Spleen (tissue), 11 donors: ENCODE results near the gene PLXNB1. TPM values are rescaled to one million over a fixed set of nuclear protein-coding genes. Genes with fewer than 3 reads are reported as not detected.

ENCODE experiments used
- DNase-seq: peaks from one replicate; pipeline ENCODE4 v3.0.0-alpha.2; 2020
- H3K27ac ChIP-seq, 8 donors: fragments of 200-600 bp; sonication (generic) in 7 of 8; 1 replicate in 4 of 8; 2 replicates in 4 of 8; pipeline versions ENCODE4 v1.5.0 to v1.8.0; 2016 to 2021; ENCODE audit warnings: inconsistent platforms in 4 of 8, mild to moderate bottlenecking in 4 of 8, moderate library complexity in 1 of 8
- H3K27me3 ChIP-seq, 7 donors: fragments of 200-600 bp; sonication (generic) in 6 of 7; replicated peaks in 1 of 7; 1 replicate in 4 of 7; 2 replicates in 3 of 7; pipeline versions ENCODE4 v1.5.0 to v1.8.0; 2016 to 2021; ENCODE audit warnings: inconsistent platforms in 3 of 7, mild to moderate bottlenecking in 1 of 7
- H3K36me3 ChIP-seq, 6 donors: fragments of 200-600 bp; sonication (generic) in 5 of 6; 1 replicate in 4 of 6; 2 replicates in 2 of 6; pipeline versions ENCODE4 v1.5.0 to v1.8.0; 2016 to 2021; ENCODE audit warnings: inconsistent platforms in 2 of 6
- H3K4me1 ChIP-seq, 6 donors: fragments of 200-600 bp; sonication (generic) in 5 of 6; 1 replicate in 3 of 6; 2 replicates in 3 of 6; pipeline versions ENCODE4 v1.5.0 to v1.8.0; 2016 to 2021; ENCODE audit warnings: inconsistent platforms in 3 of 6
- H3K4me3 ChIP-seq, 8 donors: fragments of 200-600 bp; sonication (generic) in 7 of 8; 1 replicate in 4 of 8; 2 replicates in 4 of 8; pipeline versions ENCODE4 v1.5.0 to v1.8.0; 2016 to 2021; ENCODE audit warnings: inconsistent platforms in 4 of 8, mild to moderate bottlenecking in 4 of 8, moderate library complexity in 2 of 8
- H3K9me3 ChIP-seq, 8 donors: fragments of 200-600 bp; sonication (generic) in 7 of 8; 1 replicate in 4 of 8; 2 replicates in 4 of 8; pipeline versions ENCODE4 v1.5.0 to v1.8.0; 2016 to 2021; ENCODE audit warnings: inconsistent platforms in 4 of 8
- POLR2A ChIP-seq, 3 donors: fragments of 450-650 bp; IDR thresholded peaks; one replicate each; pipeline ENCODE4 v1.5.1; 2017; ENCODE audit warnings: antibody characterized with exemption in 3 of 3, mild to moderate bottlenecking in 1 of 3
- POLR2AphosphoS5 ChIP-seq, 3 donors: sonication (generic); formaldehyde crosslinking; IDR thresholded peaks; one replicate each; pipeline ENCODE4 v1.5.1; 2017; ENCODE audit warnings: antibody characterized with exemption in 3 of 3
- WGBS, 5 donors: extraction: QIAGEN DNeasy Blood & Tissue Kit in 3 of 5; methylation state at CpG; one replicate each; pipeline versions ENCODE4 v1.1.5 to v1.1.7; 2013 to 2018; 5-methylcytosine and 5-hydroxymethylcytosine counted together
- intact Hi-C: fragments of 100-400 bp; cut with DNase I; formaldehyde crosslinking; loops from one replicate; pipeline ENCODE4 v1.15.0; 2023; ENCODE audit warnings: low total_unique reads
- polyA plus RNA-seq, 3 donors: library from polyadenylated mRNA; stranded (reverse); fragments of 200-250 nt; gene quantifications; one replicate each; pipeline ENCODE4 v1.2.1, GENCODE V29; 2013
- total RNA-seq, 7 donors: library from RNA; depleted of rRNA in 3 of 7; stranded (reverse); fragments of >200 nt in 3 of 7; fragmentation: NEBNext Ultra II Directional in 4 of 7; extraction: Animal tissue kit (Norgen Biotek cat#: 25700) in 4 of 7; gene quantifications; one replicate each; pipeline versions ENCODE4 v1.1.0 to v1.2.1, GENCODE V29; 2016 to 2021
- TF ChIP-seq, protein P1 (sequence below), 11 experiments: fragments of 200-600 bp in 7 of 11; fragments of 450-650 bp in 4 of 11; sonication (generic) in 4 of 11; IDR thresholded peaks in 8 of 11; conservative IDR thresholded peaks in 3 of 11; 1 replicate in 7 of 11; 2 replicates in 4 of 11; pipeline versions ENCODE4 v1.4.0 to v1.8.0; 2016 to 2021; ENCODE audit warnings: antibody characterized with exemption in 11 of 11, inconsistent platforms in 4 of 11, mild to moderate bottlenecking in 1 of 11
- donor health status: healthy with polysubstance abuse.
- donor health status: DM: no; HTN: no; CAD: no; lungs with moderate emphysema.
- donor health status: DM: no; HTN: no; CAD: no.
- donor health status: Bipolar disorder and iron deficiency.
- donor health status: healthy.
- donor health status: DM: no; HTN: no; CAD: no.
- donor health status: DM: yes; HTN: yes; CAD: no.

The PLXNB1 gene
- total and polyA plus RNA-seq, 10 donors: 12.3 to 95.9 (median 54.2) TPM

DNA sequence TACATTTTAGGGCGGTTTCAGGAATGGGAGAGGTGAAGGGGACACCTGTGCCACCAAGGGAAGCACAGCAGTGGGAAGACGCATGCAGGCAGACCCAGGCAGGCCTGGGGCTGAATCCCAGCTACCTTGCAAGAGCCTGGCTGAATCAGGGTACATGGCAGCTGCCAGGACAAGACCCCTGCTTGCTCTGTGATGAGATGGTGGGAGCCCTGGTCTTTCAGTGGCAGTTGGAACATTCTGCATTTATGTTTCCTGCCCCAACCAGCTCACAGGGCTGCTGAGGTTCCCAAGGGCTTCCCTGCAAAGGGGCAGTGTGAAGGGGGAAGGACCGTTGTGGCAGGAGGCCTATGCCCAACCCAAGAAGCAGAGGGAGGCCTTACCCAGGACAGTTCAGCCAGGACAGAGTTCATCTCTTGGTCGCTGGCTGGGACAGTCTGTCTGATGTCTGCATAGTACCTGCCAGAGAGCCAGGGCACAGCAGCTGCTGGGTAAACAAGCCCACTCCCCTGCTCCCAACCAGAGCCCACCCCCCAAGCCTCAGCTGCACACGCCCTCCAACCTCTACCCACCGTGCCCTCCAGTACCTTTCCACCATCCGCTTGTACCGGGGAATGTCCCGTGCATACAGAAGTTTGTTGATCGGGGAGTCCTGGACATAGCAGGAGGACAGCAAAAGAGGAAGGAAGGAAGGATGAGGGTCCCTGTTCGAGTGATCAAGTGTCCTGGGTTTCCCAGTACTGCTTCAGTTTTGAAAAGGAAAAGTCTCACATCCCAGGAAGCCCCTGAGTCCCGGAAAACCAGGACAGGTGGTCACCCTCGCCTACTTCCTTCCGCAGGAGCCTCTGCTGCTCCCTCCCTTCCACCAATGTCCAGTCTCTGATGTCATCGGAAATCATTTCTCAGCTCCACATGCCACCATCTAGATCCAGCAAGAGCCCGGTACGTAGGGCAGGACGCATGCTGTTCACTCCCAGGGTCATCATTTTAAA lies 23.1 kb downstream of the PLXNB1 start:
- DNase-seq: peak; percentile 51
- Histone ChIP-seq H3K36me3 (peaks cover 0 to 54% (median 3%) of the 10 kb centered on the region in 6 donors), H3K27me3 (no peaks in the 10 kb centered on the region), H3K4me1 (peaks cover 0 to 40% (median 16%) of the 10 kb centered on the region in 6 donors), H3K4me3 (no peak overlapping the region), H3K27ac (peak overlapping the region in 6 of 8 donors; percentile 29 to 72 (median 58)), H3K9me3 (no peaks in the 10 kb centered on the region)
- WGBS, 5 donors: 75 to 82% (median 77%) methylated on average over 16 to 18 of the region's 18 CpGs
- TF ChIP-seq, protein P1, sequence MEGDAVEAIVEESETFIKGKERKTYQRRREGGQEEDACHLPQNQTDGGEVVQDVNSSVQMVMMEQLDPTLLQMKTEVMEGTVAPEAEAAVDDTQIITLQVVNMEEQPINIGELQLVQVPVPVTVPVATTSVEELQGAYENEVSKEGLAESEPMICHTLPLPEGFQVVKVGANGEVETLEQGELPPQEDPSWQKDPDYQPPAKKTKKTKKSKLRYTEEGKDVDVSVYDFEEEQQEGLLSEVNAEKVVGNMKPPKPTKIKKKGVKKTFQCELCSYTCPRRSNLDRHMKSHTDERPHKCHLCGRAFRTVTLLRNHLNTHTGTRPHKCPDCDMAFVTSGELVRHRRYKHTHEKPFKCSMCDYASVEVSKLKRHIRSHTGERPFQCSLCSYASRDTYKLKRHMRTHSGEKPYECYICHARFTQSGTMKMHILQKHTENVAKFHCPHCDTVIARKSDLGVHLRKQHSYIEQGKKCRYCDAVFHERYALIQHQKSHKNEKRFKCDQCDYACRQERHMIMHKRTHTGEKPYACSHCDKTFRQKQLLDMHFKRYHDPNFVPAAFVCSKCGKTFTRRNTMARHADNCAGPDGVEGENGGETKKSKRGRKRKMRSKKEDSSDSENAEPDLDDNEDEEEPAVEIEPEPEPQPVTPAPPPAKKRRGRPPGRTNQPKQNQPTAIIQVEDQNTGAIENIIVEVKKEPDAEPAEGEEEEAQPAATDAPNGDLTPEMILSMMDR (IDR thresholded peaks at IDR 0.05 in 8 of 11, conservative IDR thresholded peaks at IDR 0.05 in 3 of 11): no peak
- TF ChIP-seq POLR2AphosphoS5 (IDR thresholded peaks at IDR 0.05) (no peak), POLR2A (IDR thresholded peaks at IDR 0.05) (no peak)
- intact Hi-C loops: no loop called here

DNA sequence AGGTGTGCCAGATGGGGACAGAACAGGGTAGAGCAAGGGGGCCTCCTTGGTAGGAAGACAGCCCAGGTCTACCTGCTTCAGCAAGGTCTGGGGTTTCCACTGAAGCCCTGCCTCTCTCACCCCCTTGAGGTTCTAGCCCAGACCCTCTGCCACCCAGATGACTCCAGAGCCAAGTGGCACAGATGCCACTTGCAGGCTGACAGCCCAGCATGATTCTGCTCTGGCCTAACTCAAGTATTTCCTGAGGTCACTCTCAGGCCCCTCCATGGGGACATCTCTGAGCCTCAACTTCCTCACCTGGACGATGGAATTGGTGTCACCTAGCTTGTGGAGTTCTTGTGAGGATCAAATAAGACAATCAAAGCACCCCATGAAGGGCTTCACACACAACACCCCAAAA lies 23.9 kb downstream of the PLXNB1 start:
- TF ChIP-seq POLR2AphosphoS5 (IDR thresholded peaks at IDR 0.05): no peak
- TF ChIP-seq POLR2A (IDR thresholded peaks at IDR 0.05): no peak
- TF ChIP-seq, protein P1 (IDR thresholded peaks at IDR 0.05 in 8 of 11, conservative IDR thresholded peaks at IDR 0.05 in 3 of 11): no peak
- no peaks in the 10 kb centered on the region for H3K9me3 ChIP-seq
- H3K4me3 ChIP-seq: no peak overlapping the region
- H3K4me1 ChIP-seq: peaks cover 0 to 40% (median 16%) of the 10 kb centered on the region in 6 donors
- H3K27me3 ChIP-seq: no peaks in the 10 kb centered on the region
- peaks cover 0 to 47% (median 3%) of the 10 kb centered on the region in 6 donors for H3K36me3 ChIP-seq
- DNase-seq: no peak
- intact Hi-C loops: no loop called here
- peak overlapping the region in 2 of 8 donors; percentile 71 to 72 for H3K27ac ChIP-seq
- WGBS, 5 donors: 25 to 86% (median 44%) methylated on average over 1 of the region's 1 CpG

DNA sequence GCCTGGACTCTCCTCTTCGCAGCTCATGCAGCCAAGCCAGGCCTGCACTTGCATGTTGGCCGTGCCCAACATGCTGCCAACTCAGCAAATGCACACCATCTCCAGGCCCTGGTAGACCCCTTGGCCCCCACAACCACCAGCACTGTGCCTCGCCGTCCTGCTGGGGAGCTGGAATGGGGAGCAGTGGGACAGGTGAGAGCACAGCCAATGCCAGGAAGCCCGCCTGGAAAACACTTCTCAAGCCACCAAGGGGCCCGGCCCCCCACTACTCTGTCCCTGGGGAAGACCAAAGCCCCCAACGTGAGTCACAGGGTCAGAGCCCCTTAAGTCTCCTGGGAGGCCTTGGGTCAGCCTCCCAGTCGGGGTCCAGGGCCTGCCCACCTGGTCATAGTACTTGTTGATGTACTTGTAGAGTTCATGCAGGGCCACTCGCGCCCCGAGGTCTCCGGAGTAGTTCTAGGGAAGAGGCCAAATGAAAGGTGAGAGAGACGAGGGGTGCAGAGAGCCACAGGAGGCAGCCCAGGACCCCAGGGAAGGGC lies 24.5 kb downstream of the PLXNB1 start:
- intact Hi-C loops: no loop called here
- Histone ChIP-seq H3K27ac (peak overlapping the region in 1 of 8 donors; percentile 71), H3K27me3 (no peaks in the 10 kb centered on the region), H3K9me3 (no peaks in the 10 kb centered on the region), H3K36me3 (peaks cover 0 to 41% (median under 1%) of the 10 kb centered on the region in 6 donors), H3K4me1 (peaks cover 0 to 40% (median 16%) of the 10 kb centered on the region in 6 donors), H3K4me3 (no peak overlapping the region)
- WGBS, 5 donors: 79 to 96% (median 89%) methylated on average over 10 to 13 of the region's 13 CpGs
- TF ChIP-seq POLR2A (IDR thresholded peaks at IDR 0.05): no peak
- TF ChIP-seq, protein P1 (IDR thresholded peaks at IDR 0.05 in 8 of 11, conservative IDR thresholded peaks at IDR 0.05 in 3 of 11): no peak
- no peak for TF ChIP-seq POLR2AphosphoS5 (IDR thresholded peaks at IDR 0.05)
- peak; percentile 64 for DNase-seq
